Ascending aorta (tissue), 2 donors: ENCODE results near the gene RUSF1. TPM values are rescaled to one million over a fixed set of nuclear protein-coding genes. Genes with fewer than 3 reads are reported as not detected.

Source experiments
- DNase-seq, 2 donors: peaks; one replicate each; pipeline ENCODE4 v3.0.0-alpha.2; 2019; ENCODE audit warnings: low spot score in 2 of 2
- H3K27ac ChIP-seq, 2 donors: fragments of 200-600 bp; sonication (generic); one replicate each; pipeline ENCODE4 v1.5.1; 2016 to 2017; ENCODE audit warnings: mild to moderate bottlenecking in 1 of 2
- H3K27me3 ChIP-seq: fragments of 200-600 bp; sonication (generic); one replicate; pipeline ENCODE4 v1.5.1; 2017
- H3K36me3 ChIP-seq, 2 donors: fragments of 200-600 bp; sonication (generic); one replicate each; pipeline ENCODE4 v1.5.1; 2016
- H3K4me1 ChIP-seq, 2 donors: fragments of 200-600 bp; sonication (generic); one replicate each; pipeline ENCODE4 v1.5.1; 2016 to 2017; ENCODE audit warnings: mild to moderate bottlenecking in 1 of 2
- H3K4me3 ChIP-seq, 2 donors: fragments of 200-600 bp; sonication (generic); one replicate each; pipeline ENCODE4 v1.5.1; 2016 to 2017; ENCODE audit warnings: mild to moderate bottlenecking in 1 of 2
- H3K9me3 ChIP-seq, 2 donors: fragments of 200-600 bp; sonication (generic); one replicate each; pipeline ENCODE4 v1.5.1; 2016
- intact Hi-C: fragments of 100-400 bp; cut with DNase I; formaldehyde crosslinking; loops from one replicate; pipeline ENCODE4 v1.15.1; 2023
- total RNA-seq: library from RNA; depleted of rRNA; stranded (reverse); fragments of >200 nt; gene quantifications from one replicate; pipeline ENCODE4 v1.1.0, GENCODE V29; 2016
- TF ChIP-seq, protein P1 (sequence below), 3 experiments: fragments of 200-600 bp in 2 of 3; fragments of 450-650 bp in 1 of 3; sonication (generic) in 2 of 3; IDR thresholded peaks; one replicate each; pipeline ENCODE4 v1.5.1; 2016 to 2019; ENCODE audit warnings: antibody characterized with exemption in 3 of 3, mild to moderate bottlenecking in 1 of 3, moderate library complexity in 1 of 3

RUSF1 gene
- total RNA-seq, 1 donor from 2014 or later, result 80.9 TPM

DNA sequence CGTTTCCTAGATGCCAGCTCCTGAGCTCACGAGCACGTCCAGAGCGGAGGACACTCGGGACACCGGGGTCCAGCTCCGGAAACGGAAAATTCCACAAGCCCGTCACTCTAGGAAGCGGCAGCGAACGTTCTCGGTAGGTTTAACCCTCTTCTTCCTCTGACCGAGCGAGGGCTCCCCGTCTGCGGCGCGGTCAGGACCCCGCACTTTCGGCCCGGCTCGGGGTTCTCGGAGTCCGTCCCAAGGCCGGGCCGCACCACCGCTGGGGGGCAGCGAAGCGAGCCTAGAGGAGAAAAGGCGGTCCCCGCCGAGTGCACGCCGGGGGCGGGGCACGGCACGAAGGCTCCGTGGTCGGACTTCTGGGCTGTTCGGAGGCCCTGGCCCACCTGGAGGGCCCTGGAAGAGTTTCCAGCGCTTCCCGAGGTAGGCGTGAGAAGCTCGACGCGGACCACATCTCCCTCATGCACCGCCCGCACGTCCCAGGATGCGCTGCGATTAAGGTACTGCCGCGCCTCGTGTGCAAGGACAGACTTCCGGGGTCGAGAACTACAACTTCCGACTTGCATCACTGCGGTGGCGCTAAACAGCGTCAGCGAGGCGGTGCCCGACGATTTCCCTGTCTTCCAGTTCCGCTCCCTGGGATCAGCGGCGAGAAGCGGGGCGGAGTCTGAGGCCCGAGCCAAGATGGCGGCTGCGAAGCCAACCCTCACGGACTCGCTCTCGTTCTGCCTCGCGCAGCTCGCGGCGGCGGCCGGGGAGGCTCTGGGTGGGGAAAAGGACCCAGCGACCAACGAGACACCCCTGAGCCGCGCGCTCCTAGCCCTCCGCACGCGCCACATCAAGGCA lies 49.1 kb downstream of the RUSF1 start, which contains the start of gene ARMC5:
ARMC5 (plus strand) TSS at position 658 of the 843 bp plus-strand sequence; CDS start at position 682, 24 bp downstream.
- DNase-seq, result peak; percentile 86 to 98
- peak within 1 kb of the TSS; percentile 75 to 84 for H3K4me3 ChIP-seq
- TF ChIP-seq, protein P1, sequence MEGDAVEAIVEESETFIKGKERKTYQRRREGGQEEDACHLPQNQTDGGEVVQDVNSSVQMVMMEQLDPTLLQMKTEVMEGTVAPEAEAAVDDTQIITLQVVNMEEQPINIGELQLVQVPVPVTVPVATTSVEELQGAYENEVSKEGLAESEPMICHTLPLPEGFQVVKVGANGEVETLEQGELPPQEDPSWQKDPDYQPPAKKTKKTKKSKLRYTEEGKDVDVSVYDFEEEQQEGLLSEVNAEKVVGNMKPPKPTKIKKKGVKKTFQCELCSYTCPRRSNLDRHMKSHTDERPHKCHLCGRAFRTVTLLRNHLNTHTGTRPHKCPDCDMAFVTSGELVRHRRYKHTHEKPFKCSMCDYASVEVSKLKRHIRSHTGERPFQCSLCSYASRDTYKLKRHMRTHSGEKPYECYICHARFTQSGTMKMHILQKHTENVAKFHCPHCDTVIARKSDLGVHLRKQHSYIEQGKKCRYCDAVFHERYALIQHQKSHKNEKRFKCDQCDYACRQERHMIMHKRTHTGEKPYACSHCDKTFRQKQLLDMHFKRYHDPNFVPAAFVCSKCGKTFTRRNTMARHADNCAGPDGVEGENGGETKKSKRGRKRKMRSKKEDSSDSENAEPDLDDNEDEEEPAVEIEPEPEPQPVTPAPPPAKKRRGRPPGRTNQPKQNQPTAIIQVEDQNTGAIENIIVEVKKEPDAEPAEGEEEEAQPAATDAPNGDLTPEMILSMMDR (IDR thresholded peaks at IDR 0.05), result peak; percentile 55 to 67 (median 64)
- H3K9me3 ChIP-seq, result no peaks in the 10 kb centered on the region
- peaks cover 13 to 19% of the 10 kb centered on the region in 2 donors for H3K36me3 ChIP-seq
- peaks cover 20 to 47% of the 10 kb centered on the region in 2 donors for H3K4me1 ChIP-seq
- intact Hi-C loops, result loop anchor here (1.0 to 10.0 kb wide), 8 partner anchors 16 to 1654 kb away; partner anchors contain the start of genes FBRS, KAT8, MAZ and RUSF1
- H3K27ac ChIP-seq, result peak within 1 kb of the TSS; percentile 99 to 100
- H3K27me3 ChIP-seq, result no peaks in the 10 kb centered on the region

DNA sequence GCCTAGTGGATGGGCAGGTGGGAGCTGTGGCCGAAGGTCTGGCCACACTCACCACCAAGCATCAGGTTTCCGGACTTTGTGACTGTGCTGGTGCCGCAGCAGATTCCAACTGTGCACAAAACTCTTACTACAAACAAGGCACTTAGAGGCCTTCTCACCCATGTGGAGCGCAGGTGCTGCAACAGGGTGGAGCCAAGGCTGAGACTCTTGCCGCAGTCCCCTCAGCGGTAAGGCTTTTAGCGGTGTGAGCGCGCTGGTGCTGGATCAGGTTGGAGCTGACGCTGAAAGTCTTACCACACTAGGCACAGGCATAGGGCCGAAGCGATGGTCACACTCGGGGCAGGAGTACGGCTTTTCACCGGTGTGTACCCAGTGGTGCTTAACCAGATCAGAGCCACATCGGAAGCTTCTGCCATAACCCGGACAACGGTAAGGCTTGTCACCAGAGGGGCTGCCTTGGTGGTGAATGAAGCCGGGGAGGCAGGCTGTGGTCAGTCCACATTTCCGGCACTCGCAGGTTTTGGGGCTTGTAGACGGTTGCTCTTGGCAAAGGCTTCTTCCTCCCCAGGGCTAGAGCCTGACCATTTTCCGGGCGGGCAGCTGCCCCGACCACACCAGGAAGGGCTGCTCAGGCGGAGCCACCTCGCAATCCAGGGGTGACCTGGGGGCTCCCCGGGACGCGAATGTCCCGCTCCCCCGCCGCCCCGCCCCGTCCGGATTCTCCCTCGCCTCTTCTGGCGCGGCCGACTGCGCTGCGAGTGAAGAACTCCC lies 49.9 kb downstream of the RUSF1 start:
- no peaks in the 10 kb centered on the region for H3K9me3 ChIP-seq
- TF ChIP-seq, protein P1 (IDR thresholded peaks at IDR 0.05), result no peak
- DNase-seq, result no peak
- intact Hi-C loops, result loop anchor here (2.0 to 10.0 kb wide), 5 partner anchors 15 to 1653 kb away; partner anchors contain the start of genes FBRS, MAZ, RUSF1 and ZNF267
- peaks cover 5 to 13% of the 10 kb centered on the region in 2 donors for H3K36me3 ChIP-seq
- H3K4me3 ChIP-seq, result peak overlapping the region; percentile 75 to 84
- H3K27ac ChIP-seq, result peak overlapping the region; percentile 99 to 100
- H3K4me1 ChIP-seq, result peaks cover 23 to 54% of the 10 kb centered on the region in 2 donors
- no peaks in the 10 kb centered on the region for H3K27me3 ChIP-seq

DNA sequence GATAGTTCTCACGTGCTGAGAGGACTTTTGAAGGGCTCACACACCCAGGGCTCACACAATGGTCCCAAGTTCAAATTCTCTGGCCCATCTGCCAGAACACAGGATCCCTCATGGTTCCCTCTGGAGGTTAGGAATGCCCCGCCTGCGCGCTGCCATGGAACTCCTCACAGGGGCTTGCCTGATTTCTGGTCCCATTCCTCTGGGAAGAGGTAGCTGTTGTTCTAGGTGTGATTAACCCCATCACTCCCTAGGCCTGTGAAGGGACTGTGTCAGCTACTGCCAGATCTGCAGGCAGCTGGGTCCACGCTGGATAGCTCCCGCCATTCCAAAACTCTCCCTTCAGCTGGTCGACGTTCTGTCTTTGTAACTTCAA lies 51.2 kb downstream of the RUSF1 start:
- TF ChIP-seq, protein P1 (IDR thresholded peaks at IDR 0.05), result no peak
- Histone ChIP-seq H3K9me3 (no peaks in the 10 kb centered on the region), H3K36me3 (peaks cover 0 to under 1% of the 10 kb centered on the region in 2 donors), H3K27me3 (no peaks in the 10 kb centered on the region), H3K27ac (peak overlapping the region in 1 of 2 donors; percentile 7), H3K4me1 (peaks cover 28 to 65% of the 10 kb centered on the region in 2 donors), H3K4me3 (peak overlapping the region in 1 of 2 donors; percentile 84)
- DNase-seq, result peak in 1 of 2 donors; percentile 58
- intact Hi-C loops, result loop anchor here (5.0 to 10.0 kb wide), 4 partner anchors 50 to 1652 kb away; partner anchors contain the start of genes FBRS, MAZ, RUSF1 and ZNF267

DNA sequence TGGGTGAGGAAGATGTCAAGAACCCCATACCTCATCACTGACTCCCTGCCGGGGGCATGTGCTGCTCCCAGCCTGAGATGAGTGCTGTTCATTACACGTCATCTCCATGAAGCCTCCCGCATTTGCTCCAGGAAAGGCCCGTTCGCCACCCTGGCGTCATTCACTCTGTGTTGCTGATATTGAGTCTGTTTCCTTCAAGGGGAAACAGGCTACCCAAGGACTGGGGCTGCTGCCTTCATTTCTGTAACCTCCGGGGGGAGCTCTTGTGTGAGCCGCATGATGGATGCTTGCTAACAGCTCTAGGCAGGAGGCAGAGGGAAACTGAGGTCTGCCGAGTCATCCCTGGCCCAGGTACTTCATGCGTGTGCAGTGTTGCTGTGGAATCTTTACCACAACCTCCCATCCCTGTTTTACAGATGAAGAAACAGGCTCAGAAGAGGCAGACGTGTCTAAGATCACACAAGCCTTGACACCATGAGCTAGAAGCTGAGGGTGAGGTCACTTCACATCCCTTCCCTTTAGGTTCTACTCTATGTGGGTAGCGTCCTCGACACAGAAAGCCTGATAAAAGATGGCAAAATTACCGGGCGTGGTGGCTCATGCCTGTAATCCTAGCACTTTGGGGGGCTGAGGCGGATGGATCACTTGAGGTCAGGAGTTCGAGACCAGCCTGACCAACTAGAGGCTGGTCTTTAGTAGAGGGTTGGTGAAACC lies 52.4 kb downstream of the RUSF1 start:
- TF ChIP-seq, protein P1 (IDR thresholded peaks at IDR 0.05), result peak in 2 of 3 experiments; percentile 5 to 27
- H3K9me3 ChIP-seq, result no peaks in the 10 kb centered on the region
- no peaks in the 10 kb centered on the region for H3K36me3 ChIP-seq
- H3K27me3 ChIP-seq, result no peaks in the 10 kb centered on the region
- peak overlapping the region; percentile 8 to 11 for H3K27ac ChIP-seq
- no peak for DNase-seq
- intact Hi-C loops, result loop anchor here (5.0 to 10.0 kb wide), 4 partner anchors 52 to 1651 kb away; partner anchors contain the start of genes FBRS, MAZ, RUSF1 and ZNF267
- H3K4me3 ChIP-seq, result no peak overlapping the region
- peaks cover 31 to 70% of the 10 kb centered on the region in 2 donors for H3K4me1 ChIP-seq
